Caco-2 (cell line): Measurements from ENCODE around the gene GATAD2B. TPM values are rescaled to one million over a fixed set of nuclear protein-coding genes. Genes with fewer than 3 reads are reported as not detected.
A peak's percentile ranks its signal among the peaks of the same experiment; 100 is the strongest.

Source experiments
- BruUV-seq: library from RNA; stranded (reverse); fragments of 400-500 nt; replicated peaks from 2 replicates; lab custom pipeline; 2021; lab: Mats Ljungman, UMichigan
- CTCF ChIA-PET: fragments of 300-600 bp; sonication (Branson Sonifier 250); formaldehyde crosslinking; loops from one replicate; lab custom pipeline; 2022; ENCODE audit warnings: antibody characterized with exemption; lab: Charles Lee
- POLR2A ChIA-PET: fragments of 300-600 bp; sonication (Branson Sonifier 250); formaldehyde crosslinking; loops from one replicate; lab custom pipeline; 2022; ENCODE audit warnings: antibody characterized with exemption; lab: Charles Lee
- DNase-seq, 2 experiments: peaks; one replicate each; pipeline versions ENCODE4 v3.0.0 to v3.0.0-alpha.2; 2020 to 2022
- H3K27me3 ChIP-seq: replicated peaks from 2 replicates; pipeline ENCODE4 v1.6.0; 2011; ENCODE audit warnings: low read length; ENCODE audit not compliant: control insufficient read depth, insufficient read depth
- H3K36me3 ChIP-seq: 2 replicates; pipeline ENCODE4 v1.5.1; 2011; ENCODE audit warnings: low read length; ENCODE audit not compliant: control insufficient read depth, insufficient read depth
- H3K4me1 ChIP-seq: fragments of 250-450 bp; sonication (Bioruptor Pico); 2 replicates; pipeline ENCODE4 v1.5.1; 2020; ENCODE audit warnings: mild to moderate bottlenecking
- H3K4me3 ChIP-seq: 2 replicates; pipeline ENCODE4 v1.5.1; 2011; ENCODE audit warnings: low read depth, mild to moderate bottlenecking, control low read depth, low read length
- H3K9me3 ChIP-seq: fragments of 250-450 bp; sonication (Bioruptor Pico); 2 replicates; pipeline ENCODE4 v1.5.1; 2020; ENCODE audit warnings: mild to moderate bottlenecking, moderate library complexity
- H3K27ac Mint-ChIP-seq: one replicate; pipeline ENCODE4 v1.8.0; 2022; ENCODE audit warnings: mixed read lengths; ENCODE audit not compliant: unreplicated experiment
- H3K27me3 Mint-ChIP-seq: one replicate; pipeline ENCODE4 v1.8.0; 2022; ENCODE audit warnings: mixed read lengths; ENCODE audit not compliant: insufficient read depth, unreplicated experiment
- H3K36me3 Mint-ChIP-seq: one replicate; pipeline ENCODE4 v1.8.0; 2022; ENCODE audit warnings: mild to moderate bottlenecking, mixed read lengths; ENCODE audit not compliant: insufficient read depth, unreplicated experiment
- H3K4me1 Mint-ChIP-seq: one replicate; pipeline ENCODE4 v1.8.0; 2022; ENCODE audit warnings: low read depth, mixed read lengths; ENCODE audit not compliant: unreplicated experiment
- H3K4me3 Mint-ChIP-seq: one replicate; pipeline ENCODE4 v1.8.0; 2022; ENCODE audit warnings: mild to moderate bottlenecking, moderate library complexity, mixed read lengths; ENCODE audit not compliant: unreplicated experiment
- H3K9me3 Mint-ChIP-seq: one replicate; pipeline ENCODE4 v1.8.0; 2022; ENCODE audit warnings: mixed read lengths; ENCODE audit not compliant: unreplicated experiment
- intact Hi-C: fragments of 100-400 bp; cut with micrococcal nuclease; formaldehyde crosslinking; loops from one replicate; pipeline ENCODE4 v1.10.0; 2022; ENCODE audit not compliant: unreplicated experiment
- total RNA-seq: library from RNA; stranded (reverse); gene quantifications from 2 replicates; pipeline ENCODE4 v1.2.3, GENCODE V29; 2022
- TF ChIP-seq, protein P1 (sequence below), 2 experiments: fragments of 200-600 bp in 1 of 2; IDR thresholded peaks; 1 replicate in 1 of 2; 2 replicates in 1 of 2; pipeline versions ENCODE4 v1.5.1 to v1.8.0; 2011 to 2022; ENCODE audit warnings: antibody characterized with exemption in 1 of 2, control low read depth in 1 of 2, inconsistent platforms in 1 of 2, low read depth in 1 of 2, low read length in 1 of 2, mild to moderate bottlenecking in 1 of 2, moderate library complexity in 1 of 2; ENCODE audit not compliant: insufficient read depth in 1 of 2, severe bottlenecking in 1 of 2, unreplicated experiment in 1 of 2

GATAD2B gene
- total RNA-seq, 1 experiment from 2014 or later, result 38.0 TPM

DNA sequence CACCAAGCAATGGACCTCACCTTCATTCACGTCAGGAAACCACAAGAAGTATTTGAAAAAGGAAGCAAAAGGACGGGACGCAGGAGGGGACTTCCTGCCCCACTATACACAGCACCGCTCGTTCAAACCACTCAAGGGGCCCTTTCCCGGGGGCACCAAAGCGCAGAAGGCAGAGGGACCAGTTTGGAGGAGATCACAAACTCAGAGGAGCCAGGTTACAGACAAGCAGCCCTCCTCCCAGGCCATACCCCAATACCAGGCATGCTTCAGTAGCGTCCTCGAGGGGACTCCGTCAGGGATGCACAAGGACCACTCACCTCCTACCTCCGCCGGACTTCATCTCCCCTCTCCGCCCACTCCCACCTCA is 35.0 kb upstream of the GATAD2B start:
- H3K9me3 ChIP-seq, result no peaks in the 10 kb centered on the region
- no TSS peak for BruUV-seq
- ChIA-PET POLR2A (interaction anchor here (1.5 to 2.5 kb wide), 2 partner anchors 9 to 20 kb away, joined by 12 to 22 read pairs; partner anchors contain the start of genes CREB3L4 and JTB), CTCF (interaction anchor here (1.5 to 1.8 kb wide), 2 partner anchors 10 to 11 kb away, joined by 5 to 8 read pairs; partner anchors contain the start of gene DENND4B)
- Mint-ChIP-seq H3K4me1 (peaks cover 35% of the 10 kb centered on the region), H3K27me3 (no peaks in the 10 kb centered on the region), H3K9me3 (no peaks in the 10 kb centered on the region), H3K4me3 (peak overlapping the region; percentile 88), H3K27ac (peak overlapping the region; percentile 78), H3K36me3 (peaks cover 61% of the 10 kb centered on the region)
- no peaks in the 10 kb centered on the region for H3K27me3 ChIP-seq
- no peak for DNase-seq
- peak overlapping the region; percentile 98 for H3K4me3 ChIP-seq
- H3K4me1 ChIP-seq, result peaks cover 26% of the 10 kb centered on the region
- peaks cover 4% of the 10 kb centered on the region for H3K36me3 ChIP-seq
- intact Hi-C loops, result no loop called here
- TF ChIP-seq, protein P1, sequence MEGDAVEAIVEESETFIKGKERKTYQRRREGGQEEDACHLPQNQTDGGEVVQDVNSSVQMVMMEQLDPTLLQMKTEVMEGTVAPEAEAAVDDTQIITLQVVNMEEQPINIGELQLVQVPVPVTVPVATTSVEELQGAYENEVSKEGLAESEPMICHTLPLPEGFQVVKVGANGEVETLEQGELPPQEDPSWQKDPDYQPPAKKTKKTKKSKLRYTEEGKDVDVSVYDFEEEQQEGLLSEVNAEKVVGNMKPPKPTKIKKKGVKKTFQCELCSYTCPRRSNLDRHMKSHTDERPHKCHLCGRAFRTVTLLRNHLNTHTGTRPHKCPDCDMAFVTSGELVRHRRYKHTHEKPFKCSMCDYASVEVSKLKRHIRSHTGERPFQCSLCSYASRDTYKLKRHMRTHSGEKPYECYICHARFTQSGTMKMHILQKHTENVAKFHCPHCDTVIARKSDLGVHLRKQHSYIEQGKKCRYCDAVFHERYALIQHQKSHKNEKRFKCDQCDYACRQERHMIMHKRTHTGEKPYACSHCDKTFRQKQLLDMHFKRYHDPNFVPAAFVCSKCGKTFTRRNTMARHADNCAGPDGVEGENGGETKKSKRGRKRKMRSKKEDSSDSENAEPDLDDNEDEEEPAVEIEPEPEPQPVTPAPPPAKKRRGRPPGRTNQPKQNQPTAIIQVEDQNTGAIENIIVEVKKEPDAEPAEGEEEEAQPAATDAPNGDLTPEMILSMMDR (IDR thresholded peaks at IDR 0.05; ENCODE audit: insufficient read depth in 1 of 2, low read depth in 1 of 2, low read length in 1 of 2, severe bottlenecking in 1 of 2, unreplicated experiment in 1 of 2), result no peak

DNA sequence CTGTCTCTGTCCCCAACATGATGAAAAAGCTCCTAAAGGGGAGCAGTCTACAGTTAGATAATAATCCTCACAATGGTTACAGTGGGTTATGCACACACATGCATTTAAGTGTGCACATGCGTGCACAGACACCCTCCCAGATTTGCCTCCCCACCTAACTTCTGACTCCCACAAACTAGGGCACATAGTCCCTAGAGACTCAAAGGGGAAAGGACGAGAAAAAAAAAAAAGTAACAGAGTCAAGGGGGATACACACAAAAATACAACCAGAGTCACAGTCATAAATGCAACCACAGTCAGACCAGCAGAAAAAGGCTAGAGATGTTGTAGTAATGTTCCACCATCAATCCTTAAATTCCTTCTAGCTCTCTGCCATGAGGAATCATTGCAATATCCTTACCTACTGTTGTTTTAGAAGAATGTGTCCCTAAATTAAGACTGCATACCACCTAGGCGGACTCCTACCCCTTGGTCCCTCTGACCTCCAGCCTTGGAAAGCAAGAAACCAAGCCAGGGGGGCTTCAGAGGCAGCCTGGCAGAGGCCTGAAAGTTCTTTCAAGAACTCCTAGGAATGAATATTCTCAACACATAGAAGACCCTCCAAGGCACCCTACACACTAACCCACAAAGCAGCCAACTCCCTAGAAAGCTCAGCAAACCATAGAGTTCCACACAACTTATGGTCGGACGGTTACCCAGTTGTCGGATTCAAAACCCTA is 34.4 kb upstream of the GATAD2B start:
- Histone ChIP-seq H3K9me3 (no peaks in the 10 kb centered on the region), H3K27me3 (no peaks in the 10 kb centered on the region), H3K36me3 (peaks cover 9% of the 10 kb centered on the region), H3K4me1 (peaks cover 26% of the 10 kb centered on the region), H3K4me3 (peak overlapping the region; percentile 98)
- ChIA-PET POLR2A (interaction anchor here (2.5 kb wide), 1 partner anchor 10 kb away, joined by 22 read pairs; the partner anchor contains the start of gene CREB3L4), CTCF (interaction anchor here (1.8 kb wide), 1 partner anchor 10 kb away, joined by 5 read pairs; the partner anchor contains the start of gene DENND4B)
- no peak for DNase-seq
- Mint-ChIP-seq H3K9me3 (no peaks in the 10 kb centered on the region), H3K4me1 (peaks cover 30% of the 10 kb centered on the region), H3K4me3 (peak overlapping the region; percentile 88), H3K27ac (peak overlapping the region; percentile 78), H3K27me3 (no peaks in the 10 kb centered on the region), H3K36me3 (peaks cover 61% of the 10 kb centered on the region)
- TF ChIP-seq, protein P1 (IDR thresholded peaks at IDR 0.05; ENCODE audit: insufficient read depth in 1 of 2, low read depth in 1 of 2, low read length in 1 of 2, severe bottlenecking in 1 of 2, unreplicated experiment in 1 of 2), result no peak
- no TSS peak for BruUV-seq
- intact Hi-C loops, result no loop called here

- DNase-seq, result no peak
- BruUV-seq, result no TSS peak
- Histone ChIP-seq H3K27me3 (no peaks in the 10 kb centered on the region), H3K36me3 (peaks cover 6% of the 10 kb centered on the region), H3K4me3 (no peak overlapping the region), H3K9me3 (no peaks in the 10 kb centered on the region), H3K4me1 (peaks cover 22% of the 10 kb centered on the region)
- Mint-ChIP-seq H3K27ac (no peak overlapping the region), H3K9me3 (no peaks in the 10 kb centered on the region), H3K4me1 (peaks cover 21% of the 10 kb centered on the region), H3K36me3 (peaks cover 48% of the 10 kb centered on the region), H3K27me3 (no peaks in the 10 kb centered on the region), H3K4me3 (no peak overlapping the region)
- CTCF ChIA-PET, result no interaction called here
- TF ChIP-seq, protein P1 (IDR thresholded peaks at IDR 0.05; ENCODE audit: insufficient read depth in 1 of 2, low read depth in 1 of 2, low read length in 1 of 2, severe bottlenecking in 1 of 2, unreplicated experiment in 1 of 2), result no peak
- intact Hi-C loops, result no loop called here
- POLR2A ChIA-PET, result no interaction called here
These were observed 32.1 kb upstream of the GATAD2B start for GRCh38 chr1:153954826-153955225.
